Stimulated activated CD8-positive, alpha-beta memory T cell treated with anti-CD3 and anti-CD28 coated beads, Interleukin-2, amount 100 ng/mL, for 48 hours (primary cell): ENCODE measurements around the gene CHST12.

Experiments used
- DNase-seq, 2 donors: peaks; one replicate each; pipeline ENCODE4 v3.0.0-alpha.2; 2020; ENCODE audit warnings: low read depth in 2 of 2

Gene CHST12

DNA sequence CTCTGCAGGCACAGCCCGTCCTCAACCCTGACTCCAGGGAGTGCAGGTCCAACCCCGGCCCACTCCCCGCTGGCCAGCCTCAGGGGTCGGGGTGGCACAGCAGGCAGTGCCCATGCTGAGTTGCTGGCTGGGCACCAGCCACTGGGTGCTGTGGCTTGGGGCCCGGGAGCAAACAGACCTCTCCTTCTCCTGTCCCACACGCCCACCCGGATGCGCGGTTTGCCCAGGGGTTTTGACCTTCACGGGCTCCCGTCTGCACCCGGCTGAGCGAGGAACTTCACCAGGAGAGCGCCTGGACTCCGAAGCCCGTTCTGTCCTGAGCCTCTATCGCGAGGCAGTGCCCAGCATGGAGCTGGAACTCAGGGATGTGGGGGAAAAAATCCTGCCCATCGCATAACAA lies 75.4 kb downstream of the CHST12 start:
- no peak for DNase-seq

- no peak for DNase-seq
These were observed 76.1 kb downstream of the CHST12 start for GRCh38 chr7:2479276-2480069.

DNA sequence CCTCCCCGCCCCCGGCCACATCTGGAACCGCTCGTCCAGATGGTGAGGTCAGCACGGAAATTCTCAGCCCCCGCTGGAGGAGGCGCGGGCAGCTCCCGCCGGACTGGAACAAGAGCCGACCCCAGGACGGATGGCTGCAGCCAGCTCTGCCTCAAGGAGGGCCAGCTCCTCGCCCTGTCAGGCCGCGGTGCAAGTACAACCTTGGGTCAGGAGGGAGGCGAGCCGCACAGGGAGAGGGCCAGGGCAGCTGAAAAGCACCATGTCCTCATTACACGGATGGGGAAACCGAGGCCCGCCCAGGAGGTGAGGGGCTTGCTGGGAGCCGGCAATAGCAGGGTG lies 76.6 kb downstream of the CHST12 start:
- DNase-seq, result no peak

DNA sequence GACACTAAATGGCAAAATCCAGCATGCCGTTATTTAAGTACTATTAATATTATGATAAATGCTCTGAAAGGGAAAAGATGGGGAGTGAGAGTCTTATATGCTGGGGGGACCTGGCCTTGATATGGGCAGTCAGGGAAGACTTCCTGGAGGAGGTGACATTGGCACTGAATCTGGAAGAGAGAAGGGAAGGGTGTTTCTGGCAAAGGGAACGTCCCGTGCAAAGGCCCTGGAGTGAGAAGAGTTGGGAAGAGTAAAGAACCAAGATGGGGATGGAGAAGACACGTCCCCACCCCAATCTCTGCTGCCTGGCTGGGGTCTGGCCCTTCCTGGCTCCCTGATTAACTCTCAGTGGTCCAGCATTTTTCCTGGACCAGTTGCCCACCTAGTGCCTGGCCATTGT lies 77.8 kb downstream of the CHST12 start:
- no peak for DNase-seq

GRCh38 chr7:2482725-2483451 lies 79.5 kb downstream of the CHST12 start:
- DNase-seq, result no peak

DNA sequence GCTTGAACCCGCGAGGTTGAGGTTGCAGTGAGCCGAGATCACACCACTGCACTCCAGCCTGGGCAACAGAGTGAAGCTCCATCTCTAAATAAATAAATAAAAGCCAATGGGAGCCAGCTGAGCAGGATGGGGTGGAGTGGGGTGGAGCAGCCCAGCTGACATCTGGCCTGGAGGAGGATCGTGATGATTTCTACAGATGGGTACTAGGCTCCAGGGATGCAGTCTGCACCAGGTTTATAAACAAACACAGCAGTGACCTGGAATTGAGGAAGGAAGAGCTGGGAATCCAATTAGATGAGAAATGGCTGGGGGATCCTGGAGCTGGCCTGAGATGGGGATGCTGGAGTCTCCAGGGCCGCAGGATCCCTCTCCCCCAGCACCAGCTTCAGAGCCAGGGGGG lies 80.1 kb downstream of the CHST12 start:
- DNase-seq, result no peak

DNA sequence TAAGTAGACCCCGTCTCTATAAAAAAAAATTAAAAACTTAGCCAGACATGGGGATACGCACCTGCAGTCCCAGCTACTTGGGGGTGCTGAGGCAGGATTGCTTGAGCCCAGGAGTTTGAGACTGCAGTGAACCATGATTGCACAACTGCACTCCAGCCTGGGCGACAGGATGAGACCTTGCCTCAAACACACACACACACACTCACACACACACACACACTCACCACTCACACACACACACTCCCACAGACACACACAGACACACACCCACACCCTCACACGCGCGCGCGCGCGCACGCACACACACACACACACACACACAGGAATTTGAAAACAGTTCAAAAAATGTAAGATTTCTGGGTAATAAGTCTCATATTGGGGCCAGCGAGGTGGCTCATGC lies 81.5 kb downstream of the CHST12 start:
- DNase-seq, result no peak

GRCh38 chr7:2487586-2488271 lies 84.3 kb downstream of the CHST12 start:
- DNase-seq, result no peak

DNA sequence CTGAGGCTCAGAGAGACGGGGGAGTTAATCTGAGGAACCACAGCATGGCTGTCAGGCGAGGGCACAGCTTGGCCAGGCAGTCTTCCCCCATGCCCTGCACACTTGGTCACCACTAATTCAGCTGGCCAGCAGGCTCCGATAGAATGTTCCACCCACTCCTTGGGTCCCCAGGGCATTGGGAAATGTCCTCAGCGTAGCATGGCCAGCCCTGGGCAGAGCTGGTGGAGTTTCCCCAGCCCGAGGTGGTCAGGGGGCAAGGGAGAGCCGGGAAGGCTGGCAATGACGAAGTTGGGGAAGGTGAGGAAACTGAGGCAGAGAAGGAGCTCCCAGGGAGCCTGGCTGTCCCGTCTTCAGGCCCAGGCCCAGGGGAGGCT lies 84.8 kb downstream of the CHST12 start:
- no peak for DNase-seq

DNA sequence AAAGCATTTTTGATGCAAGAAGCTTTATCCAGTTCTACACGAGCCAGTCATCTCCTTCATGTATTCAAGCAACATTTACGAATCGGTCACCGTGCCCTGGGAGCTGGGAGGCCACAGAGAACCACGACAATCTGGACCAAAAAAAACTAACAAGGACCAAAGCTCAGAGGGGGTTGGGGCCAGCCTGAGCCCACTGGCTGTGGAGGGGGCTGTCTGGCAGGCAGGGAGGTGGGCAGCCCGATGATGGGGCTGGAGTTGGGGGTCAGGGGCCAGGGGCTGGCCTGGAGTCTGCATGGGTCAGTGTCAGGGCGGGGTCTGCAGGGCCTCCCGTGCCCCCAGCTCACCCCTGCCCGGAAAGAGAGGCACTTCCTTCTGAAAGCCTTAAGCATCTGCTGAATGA lies 85.3 kb downstream of the CHST12 start:
- no peak for DNase-seq

DNA sequence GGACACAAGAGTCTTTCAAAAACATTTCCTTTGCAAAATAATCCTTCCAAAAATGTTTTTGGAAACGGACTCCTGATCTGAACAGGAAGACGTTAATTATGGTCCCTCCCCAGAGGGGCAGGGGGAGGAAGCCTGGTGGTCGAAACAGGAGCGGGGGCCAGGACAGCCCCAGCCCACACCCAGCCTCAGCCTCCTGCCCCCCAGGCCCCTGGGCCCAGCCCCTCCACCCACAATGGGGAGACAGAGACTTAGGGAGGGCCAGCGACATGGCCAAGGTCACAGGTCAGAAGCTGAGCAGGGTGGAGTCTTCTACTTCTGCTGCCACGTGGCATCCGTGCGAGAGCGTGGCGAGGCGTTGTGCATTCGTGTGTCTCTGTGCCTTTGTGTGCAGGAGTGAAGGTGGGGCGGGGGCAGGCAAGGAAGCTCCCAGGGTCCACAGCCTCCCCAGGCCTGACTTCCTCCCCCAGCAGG lies 86.8 kb downstream of the CHST12 start:
- no peak for DNase-seq

- DNase-seq, result no peak
These were observed 88.6 kb downstream of the CHST12 start for GRCh38 chr7:2492038-2492437.

DNA sequence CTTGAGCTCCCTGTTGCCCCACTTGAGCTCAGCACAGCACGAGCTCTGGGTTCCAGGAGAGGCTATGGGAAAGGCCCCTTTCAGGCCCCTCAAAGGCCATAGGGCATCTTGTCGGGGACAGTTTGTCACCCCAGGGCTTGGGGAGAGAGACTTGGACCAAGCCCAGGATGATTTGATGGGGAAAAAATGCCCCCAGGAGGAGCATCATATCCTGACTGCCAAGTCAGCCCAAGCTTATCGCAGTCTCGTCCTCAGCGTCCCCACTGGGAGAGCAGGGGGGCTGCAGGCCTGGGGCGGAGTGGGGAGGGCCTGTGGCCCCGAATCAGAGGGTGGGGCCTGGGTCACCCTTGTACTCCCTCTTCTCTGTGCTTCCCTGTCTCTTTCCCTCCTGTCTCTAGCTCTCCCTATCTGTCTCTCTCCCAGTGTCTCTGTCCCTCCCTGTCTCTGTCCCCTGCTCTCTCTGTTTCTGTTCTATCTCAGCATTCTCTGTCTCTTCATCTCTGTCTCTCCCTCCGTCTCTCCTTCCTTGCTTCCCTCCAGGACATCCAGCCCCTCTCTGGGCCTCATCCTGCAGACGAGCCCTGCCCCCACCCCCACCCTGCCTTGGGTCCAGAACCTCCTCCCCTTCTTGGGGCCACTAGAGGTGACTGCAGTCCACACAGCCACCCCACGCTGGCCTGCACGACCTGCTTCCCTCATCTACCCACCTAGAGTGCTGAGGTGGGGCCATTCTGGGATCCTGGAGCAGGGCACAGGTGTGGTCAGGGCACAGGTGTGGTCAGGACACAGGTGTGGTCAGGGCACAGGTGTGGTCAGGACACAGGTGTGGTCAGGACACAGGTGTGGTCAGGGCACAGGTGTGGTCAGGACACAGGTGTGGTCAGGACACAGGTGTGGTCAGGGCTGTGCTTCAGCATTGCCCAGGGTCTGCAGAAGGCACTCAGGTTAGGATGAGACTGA lies 90.1 kb downstream of the CHST12 start:
- DNase-seq, result no peak

DNA sequence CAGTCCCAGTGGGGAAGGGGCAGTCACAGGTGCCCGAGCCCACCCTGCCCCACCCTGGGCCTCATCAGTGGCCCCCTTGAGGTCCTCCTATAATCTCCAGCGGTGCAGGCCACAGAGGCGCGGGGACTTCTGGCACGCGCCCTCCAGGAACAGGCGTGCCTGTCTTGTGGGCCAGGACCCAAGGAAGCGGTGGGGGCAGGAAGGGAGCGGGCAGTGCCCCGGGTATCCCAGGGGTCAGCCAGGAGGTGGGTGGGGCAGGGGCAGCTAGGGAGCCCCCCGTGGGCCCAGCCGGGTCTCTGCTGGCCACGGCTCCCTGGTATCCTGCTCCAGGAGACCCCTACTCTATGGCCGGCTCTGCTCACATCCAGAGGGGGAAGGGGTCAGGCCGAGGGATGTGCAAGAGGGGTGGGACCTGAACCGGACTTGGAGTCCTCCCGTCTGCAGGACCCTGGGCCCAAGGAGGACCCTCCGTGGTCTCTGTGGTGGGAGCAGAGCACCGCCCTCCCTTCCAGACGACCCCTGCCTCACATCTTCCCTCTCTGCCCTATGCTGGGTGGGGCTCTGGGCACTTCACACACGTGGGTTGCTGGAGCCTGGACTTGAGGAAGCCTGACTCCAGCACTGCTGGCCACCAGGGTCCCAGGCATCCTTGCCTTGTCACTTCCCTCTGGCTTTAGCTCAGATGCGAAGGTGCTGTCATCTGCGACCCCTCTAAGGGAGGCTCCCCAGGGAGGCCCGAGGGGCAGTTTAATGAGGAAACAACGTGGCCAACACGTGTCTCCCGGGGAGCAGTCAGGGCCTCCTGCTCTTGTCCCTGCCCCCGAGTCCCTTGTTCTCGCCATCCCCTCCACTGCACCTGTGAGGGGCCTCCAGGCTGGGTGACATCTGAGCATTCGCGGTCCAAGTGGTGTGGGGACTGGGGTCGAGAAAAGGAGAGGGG lies 91.0 kb downstream of the CHST12 start:
- DNase-seq, result no peak

GRCh38 chr7:2495418-2496299 lies 92.2 kb downstream of the CHST12 start:
- no peak for DNase-seq

DNA sequence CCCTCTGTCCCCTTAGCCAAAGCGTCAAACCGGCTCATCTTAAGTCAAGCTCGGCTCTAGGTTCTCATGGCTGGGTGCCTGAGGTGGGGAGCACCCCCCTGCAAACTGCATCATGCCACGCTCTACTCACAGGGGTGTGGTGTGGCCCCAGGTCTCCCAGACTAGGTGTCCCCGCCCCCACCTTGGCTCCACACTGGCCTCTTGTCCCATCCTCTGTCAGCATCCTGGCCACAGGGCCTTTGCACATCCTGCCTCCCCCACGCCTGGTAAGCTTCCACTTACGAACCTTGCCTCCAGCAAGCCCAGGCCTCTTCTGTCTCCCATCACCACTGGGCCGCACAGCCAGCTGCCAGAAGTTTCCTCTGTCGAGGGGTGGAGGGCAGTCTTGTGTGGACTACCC lies 93.0 kb downstream of the CHST12 start:
- no peak for DNase-seq

- no peak for DNase-seq
These were observed 93.7 kb downstream of the CHST12 start for GRCh38 chr7:2497065-2497464.

- no peak for DNase-seq
These were observed 94.3 kb downstream of the CHST12 start for GRCh38 chr7:2497500-2498336.
